H9 (cell line): Measurements from ENCODE around the gene PRSS8. TPM values are rescaled to one million over a fixed set of nuclear protein-coding genes. Genes with fewer than 3 reads are reported as not detected.
A peak's percentile ranks its signal among the peaks of the same experiment; 100 is the strongest.

Source experiments
- DNase-seq: peaks from one replicate; pipeline ENCODE4 v3.0.0-alpha.2; 2017
- H2AFZ ChIP-seq: one replicate; pipeline ENCODE4 v1.6.1; 2013; ENCODE audit warnings: mild to moderate bottlenecking, low read length, control low read depth, moderate library complexity
- H2AK5ac ChIP-seq: 2 replicates; pipeline ENCODE4 v1.6.1; 2013; ENCODE audit warnings: low read length, control low read depth, mixed read lengths; ENCODE audit not compliant: insufficient read length
- H2BK120ac ChIP-seq: one replicate; pipeline ENCODE4 v1.6.1; 2013; ENCODE audit warnings: low read depth, mild to moderate bottlenecking, low read length, control low read depth, inconsistent platforms; ENCODE audit not compliant: poor library complexity, severe bottlenecking
- H2BK12ac ChIP-seq: 2 replicates; pipeline ENCODE4 v1.6.1; 2013; ENCODE audit warnings: low read length, control low read depth, mixed read lengths, low read depth; ENCODE audit not compliant: insufficient read length
- H2BK15ac ChIP-seq: 2 replicates; pipeline ENCODE4 v1.6.1; 2013; ENCODE audit warnings: low read depth, low read length, control low read depth
- H2BK20ac ChIP-seq: one replicate; pipeline ENCODE4 v1.6.1; 2013; ENCODE audit warnings: low read depth, mild to moderate bottlenecking, low read length, control low read depth, inconsistent platforms; ENCODE audit not compliant: poor library complexity, severe bottlenecking
- H2BK5ac ChIP-seq: 2 replicates; pipeline ENCODE4 v1.6.1; 2013; ENCODE audit warnings: low read length, control low read depth, mixed read lengths; ENCODE audit not compliant: insufficient read length
- H3K14ac ChIP-seq: 2 replicates; pipeline ENCODE4 v1.6.1; 2013; ENCODE audit warnings: low read length, control low read depth; ENCODE audit not compliant: insufficient read depth
- H3K18ac ChIP-seq: 2 replicates; pipeline ENCODE4 v1.6.1; 2013; ENCODE audit warnings: low read depth, mild to moderate bottlenecking, mixed read lengths, low read length, control low read depth; ENCODE audit not compliant: insufficient read length
- H3K23ac ChIP-seq: 2 replicates; pipeline ENCODE4 v1.6.1; 2013; ENCODE audit warnings: low read length, control low read depth, mixed read lengths, low read depth; ENCODE audit not compliant: insufficient read length
- H3K23me2 ChIP-seq: 2 replicates; pipeline ENCODE4 v1.6.1; 2013; ENCODE audit warnings: low read depth, mild to moderate bottlenecking, mixed read lengths, low read length, control low read depth; ENCODE audit not compliant: insufficient read length, poor library complexity, severe bottlenecking
- H3K27ac ChIP-seq: 2 replicates; pipeline ENCODE4 v1.5.1; 2013; ENCODE audit warnings: low read length, control low read depth, mixed read lengths, low read depth; ENCODE audit not compliant: insufficient read length
- H3K27me3 ChIP-seq: 2 replicates; pipeline ENCODE4 v1.6.1; 2013; ENCODE audit warnings: low read length, control low read depth, inconsistent platforms; ENCODE audit not compliant: insufficient read depth
- H3K4ac ChIP-seq: 2 replicates; pipeline ENCODE4 v1.6.1; 2013; ENCODE audit warnings: low read depth, mild to moderate bottlenecking, control low read depth, inconsistent platforms, low read length, moderate library complexity
- H3K4me1 ChIP-seq: 2 replicates; pipeline ENCODE4 v1.6.1; 2013; ENCODE audit warnings: low read length, control low read depth, inconsistent platforms; ENCODE audit not compliant: insufficient read depth
- H3K4me2 ChIP-seq: 2 replicates; pipeline ENCODE4 v1.6.1; 2013; ENCODE audit warnings: low read length, control low read depth, mixed read lengths; ENCODE audit not compliant: insufficient read length, insufficient read depth
- H3K56ac ChIP-seq: 2 replicates; pipeline ENCODE4 v1.6.1; 2013; ENCODE audit warnings: low read depth, mild to moderate bottlenecking, mixed read lengths, low read length, control low read depth; ENCODE audit not compliant: insufficient read length
- H3K79me1 ChIP-seq: 2 replicates; pipeline ENCODE4 v1.6.1; 2013; ENCODE audit warnings: low read depth, mild to moderate bottlenecking, moderate library complexity, low read length, control low read depth, inconsistent platforms; ENCODE audit not compliant: insufficient read depth, poor library complexity, severe bottlenecking
- H3K79me2 ChIP-seq: 2 replicates; pipeline ENCODE4 v1.6.1; 2013; ENCODE audit warnings: low read length, control low read depth, inconsistent platforms; ENCODE audit not compliant: insufficient read depth
- H3K9ac ChIP-seq: 2 replicates; pipeline ENCODE4 v1.6.1; 2013; ENCODE audit warnings: low read length, control low read depth, mixed read lengths; ENCODE audit not compliant: insufficient read length; ENCODE audit errors: extremely low read depth
- H3K9me3 ChIP-seq: one replicate; pipeline ENCODE4 v1.6.1; 2013; ENCODE audit warnings: low read depth, low read length, inconsistent platforms; ENCODE audit not compliant: control insufficient read depth
- H3T11ph ChIP-seq: one replicate; pipeline ENCODE4 v1.6.1; 2013; ENCODE audit warnings: mild to moderate bottlenecking, low read length, control low read depth, inconsistent platforms
- H4K20me1 ChIP-seq: one replicate; pipeline ENCODE4 v1.6.1; 2013; ENCODE audit not compliant: control insufficient read depth, insufficient read length, insufficient read depth
- H4K5ac ChIP-seq: 2 replicates; pipeline ENCODE4 v1.6.1; 2013; ENCODE audit warnings: low read depth, mild to moderate bottlenecking, mixed read lengths, low read length, control low read depth; ENCODE audit not compliant: insufficient read length
- H4K8ac ChIP-seq: replicated peaks from 2 replicates; pipeline ENCODE4 v1.6.1; 2013; ENCODE audit warnings: low read length, control low read depth, mixed read lengths, low read depth; ENCODE audit not compliant: insufficient read length
- H4K91ac ChIP-seq: 2 replicates; pipeline ENCODE4 v1.6.1; 2013; ENCODE audit warnings: low read depth, mild to moderate bottlenecking, moderate library complexity, mixed read lengths, low read length, control low read depth; ENCODE audit not compliant: insufficient read length
- H3K27ac Mint-ChIP-seq, 3 experiments: 2 replicates in 2 of 3; 3 replicates in 1 of 3; pipeline ENCODE4 v1.8.0; 2020 to 2021; ENCODE audit warnings: mixed read lengths in 3 of 3, mild to moderate bottlenecking in 1 of 3, moderate library complexity in 1 of 3
- H3K27me3 Mint-ChIP-seq: 2 replicates; pipeline ENCODE4 v1.8.0; 2021; ENCODE audit warnings: low read depth, mild to moderate bottlenecking, moderate library complexity, mixed read lengths
- H3K36me3 Mint-ChIP-seq, 3 experiments: 2 replicates in 2 of 3; 3 replicates in 1 of 3; pipeline ENCODE4 v1.8.0; 2020 to 2021; ENCODE audit warnings: low read depth in 3 of 3, mixed read lengths in 3 of 3; ENCODE audit not compliant: insufficient read depth in 1 of 3
- H3K4me1 Mint-ChIP-seq, 2 experiments: 2 replicates each; pipeline ENCODE4 v1.8.0; 2020; ENCODE audit warnings: mixed read lengths in 2 of 2
- H3K4me3 Mint-ChIP-seq, 2 experiments: 2 replicates in 1 of 2; 3 replicates in 1 of 2; pipeline ENCODE4 v1.8.0; 2020 to 2021; ENCODE audit warnings: mild to moderate bottlenecking in 2 of 2, mixed read lengths in 2 of 2, moderate library complexity in 1 of 2
- H3K9me3 Mint-ChIP-seq, 2 experiments: 2 replicates in 1 of 2; 3 replicates in 1 of 2; pipeline ENCODE4 v1.8.0; 2020; ENCODE audit warnings: mild to moderate bottlenecking in 2 of 2, mixed read lengths in 2 of 2, moderate library complexity in 1 of 2
- WGBS: extraction: QIAGEN DNeasy Blood & Tissue Kit; methylation state at CpG from one replicate; pipeline ENCODE4 v1.1.7; 2013; ENCODE audit warnings: missing lambda C conversion rate, low lambda C conversion rate, mixed read lengths; ENCODE audit not compliant: insufficient read length; ENCODE audit errors: extremely low coverage; 5-methylcytosine and 5-hydroxymethylcytosine counted together
- total RNA-seq: library from RNA; stranded (reverse); gene quantifications from 2 replicates; pipeline ENCODE4 v1.2.1, GENCODE V29; 2021
- TF ChIP-seq, protein P1 (sequence below): fragments of 200-600 bp; sonication (generic); conservative IDR thresholded peaks from 3 replicates; pipeline ENCODE4 v1.8.0; 2021; ENCODE audit warnings: antibody characterized with exemption, mild to moderate bottlenecking

Gene PRSS8
- total RNA-seq, 1 experiment from 2014 or later, result 64.0 TPM

- H2AK5ac ChIP-seq, result no peak overlapping the region
- H2BK120ac ChIP-seq, result no peak overlapping the region
- no peak for DNase-seq
- H3K27ac Mint-ChIP-seq, result peak overlapping the region in 2 of 3 experiments; percentile 20 to 73; a peak in 1 of 7 replicates
- TF ChIP-seq, protein P1, sequence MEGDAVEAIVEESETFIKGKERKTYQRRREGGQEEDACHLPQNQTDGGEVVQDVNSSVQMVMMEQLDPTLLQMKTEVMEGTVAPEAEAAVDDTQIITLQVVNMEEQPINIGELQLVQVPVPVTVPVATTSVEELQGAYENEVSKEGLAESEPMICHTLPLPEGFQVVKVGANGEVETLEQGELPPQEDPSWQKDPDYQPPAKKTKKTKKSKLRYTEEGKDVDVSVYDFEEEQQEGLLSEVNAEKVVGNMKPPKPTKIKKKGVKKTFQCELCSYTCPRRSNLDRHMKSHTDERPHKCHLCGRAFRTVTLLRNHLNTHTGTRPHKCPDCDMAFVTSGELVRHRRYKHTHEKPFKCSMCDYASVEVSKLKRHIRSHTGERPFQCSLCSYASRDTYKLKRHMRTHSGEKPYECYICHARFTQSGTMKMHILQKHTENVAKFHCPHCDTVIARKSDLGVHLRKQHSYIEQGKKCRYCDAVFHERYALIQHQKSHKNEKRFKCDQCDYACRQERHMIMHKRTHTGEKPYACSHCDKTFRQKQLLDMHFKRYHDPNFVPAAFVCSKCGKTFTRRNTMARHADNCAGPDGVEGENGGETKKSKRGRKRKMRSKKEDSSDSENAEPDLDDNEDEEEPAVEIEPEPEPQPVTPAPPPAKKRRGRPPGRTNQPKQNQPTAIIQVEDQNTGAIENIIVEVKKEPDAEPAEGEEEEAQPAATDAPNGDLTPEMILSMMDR, result no peak
- no peak overlapping the region for H3K56ac ChIP-seq
- no peak overlapping the region for H4K5ac ChIP-seq
- peaks cover 5 to 16% of the 10 kb centered on the region in 2 experiments; a peak in 4 of 5 replicates for H3K9me3 Mint-ChIP-seq
- H3K23ac ChIP-seq, result no peak overlapping the region
- no peaks in the 10 kb centered on the region for H3K79me1 ChIP-seq
- no peak overlapping the region for H3K14ac ChIP-seq
- H3K27ac ChIP-seq, result no peak overlapping the region
- H3K4me2 ChIP-seq, result no peak overlapping the region
- H2BK20ac ChIP-seq, result no peak overlapping the region
- H3K79me2 ChIP-seq, result no peaks in the 10 kb centered on the region
- H3K9me3 ChIP-seq, result no peaks in the 10 kb centered on the region
- no peak overlapping the region for H4K91ac ChIP-seq
- H3K23me2 ChIP-seq, result no peaks in the 10 kb centered on the region
- H3K18ac ChIP-seq, result no peak overlapping the region
- H3K4ac ChIP-seq, result no peak overlapping the region
- no peaks in the 10 kb centered on the region for H4K20me1 ChIP-seq
- H3K27me3 ChIP-seq, result no peaks in the 10 kb centered on the region
- no peak overlapping the region for H2BK5ac ChIP-seq
- H3K27me3 Mint-ChIP-seq, result peaks cover 4% of the 10 kb centered on the region; the same call in 1 of the 2 replicates
- no peak overlapping the region for H2BK15ac ChIP-seq
- no CpG with 5 or more reads among the region's 2 CpGs for WGBS
- no peak overlapping the region for H2AFZ ChIP-seq
- H2BK12ac ChIP-seq, result no peak overlapping the region
- H3K36me3 Mint-ChIP-seq, result no peaks in the 10 kb centered on the region; a peak in 1 of 7 replicates
- no peak overlapping the region for H4K8ac ChIP-seq
- no peak overlapping the region for H3K4me3 Mint-ChIP-seq
- no peak overlapping the region for H3K9ac ChIP-seq
- no peaks in the 10 kb centered on the region for H3K4me1 ChIP-seq
- H3K4me1 Mint-ChIP-seq, result peaks cover 22 to 23% of the 10 kb centered on the region in 2 experiments
- H3T11ph ChIP-seq, result no peak overlapping the region
Observed at GRCh38 chr16:31168848-31169247, 33.3 kb upstream of the PRSS8 start.
